ENCODE data around the gene SRSF12.
"Not testable (repeated sequence)": the region's sequence is repeated elsewhere in the genome, so short reads cannot be mapped to it uniquely, and the experiment has no call there.

The SRSF12 gene

GRCh38 chr6:89128256-89128671 lies 10.4 kb upstream of the SRSF12 start:
- DNase-seq: not testable (repeated sequence)

- DNase-seq: peak in 1 of 2 donors; percentile 36
Measured at GRCh38 chr6:89122625-89123024, 4.8 kb upstream of the SRSF12 start.

- DNase-seq: no peak
Measured at GRCh38 chr6:89121934-89122333, 4.1 kb upstream of the SRSF12 start.

- no peak for DNase-seq
Measured at GRCh38 chr6:89120371-89120770, 2.5 kb upstream of the SRSF12 start.

GRCh38 chr6:89118931-89119330 lies 1.1 kb upstream of the SRSF12 start:
- no peak for DNase-seq

- DNase-seq: no peak
Measured at GRCh38 chr6:89116702-89117101, 1.2 kb downstream of the SRSF12 start.

GRCh38 chr6:89111933-89112332 lies 5.9 kb downstream of the SRSF12 start:
- no peak for DNase-seq

GRCh38 chr6:89110284-89110683 lies 7.6 kb downstream of the SRSF12 start:
- DNase-seq: no peak

GRCh38 chr6:89100114-89100513 lies 17.8 kb downstream of the SRSF12 start:
- DNase-seq: no peak

GRCh38 chr6:89098461-89098860 lies 19.4 kb downstream of the SRSF12 start:
- no peak for DNase-seq

GRCh38 chr6:89087881-89088280 lies 30.0 kb downstream of the SRSF12 start:
- DNase-seq: no peak

- DNase-seq: no peak
Measured at GRCh38 chr6:89085409-89086205, 32.3 kb downstream of the SRSF12 start.

- DNase-seq: no peak
Measured at GRCh38 chr6:89084954-89085353, 32.9 kb downstream of the SRSF12 start.

- DNase-seq: no peak
Measured at GRCh38 chr6:89084542-89084941, 33.3 kb downstream of the SRSF12 start.

- no peak for DNase-seq
Measured at GRCh38 chr6:89082486-89082891, 35.4 kb downstream of the SRSF12 start.

- peak; percentile 98 for DNase-seq
Measured at GRCh38 chr6:89081423-89082322, 36.2 kb downstream of the SRSF12 start.

- no peak for DNase-seq
Measured at GRCh38 chr6:89081129-89081422, 36.8 kb downstream of the SRSF12 start.

- DNase-seq: peak; percentile 100
Measured at GRCh38 chr6:89080281-89081128, 37.4 kb downstream of the SRSF12 start, which contains the start of gene PNRC1. PNRC1 (plus strand) TSS chr6:89080751; CDS start chr6:89080895, 144 bp downstream.

GRCh38 chr6:89079511-89080234 lies 38.2 kb downstream of the SRSF12 start:
- DNase-seq: peak; percentile 66 to 79

GRCh38 chr6:89073840-89074239 lies 44.0 kb downstream of the SRSF12 start:
- DNase-seq: no peak

- no peak for DNase-seq
Measured at GRCh38 chr6:89073014-89073620, 44.8 kb downstream of the SRSF12 start.

- DNase-seq: no peak
Measured at GRCh38 chr6:89071036-89071435, 46.8 kb downstream of the SRSF12 start.

Data from CD4-positive, alpha-beta T cell treated with Interleukin-1 beta for 1 hour (primary cell).